ENCODE results near the gene MAGI2.

MAGI2 gene

GRCh38 chr7:79011921-79012320 is 441.5 kb downstream of the MAGI2 start:
- TF ChIP-seq CTCF (IDR thresholded peaks at IDR 0.05; ENCODE audit: low read depth, low read length, missing control alignments) = no peak
- H3K4me3 ChIP-seq (replicated peaks; ENCODE audit: low read depth, low read length) = no peak overlapping the region
- no peak for DNase-seq (ENCODE audit: extremely low read depth, low read depth)

GRCh38 chr7:79009647-79010046 is 443.8 kb downstream of the MAGI2 start:
- no peak overlapping the region for H3K4me3 ChIP-seq (replicated peaks; ENCODE audit: low read depth, low read length)
- no peak for TF ChIP-seq CTCF (IDR thresholded peaks at IDR 0.05; ENCODE audit: low read depth, low read length, missing control alignments)
- no peak for DNase-seq (ENCODE audit: extremely low read depth, low read depth)

GRCh38 chr7:79008786-79009185 is 444.7 kb downstream of the MAGI2 start:
- no peak overlapping the region for H3K4me3 ChIP-seq (replicated peaks; ENCODE audit: low read depth, low read length)
- DNase-seq (ENCODE audit: extremely low read depth, low read depth) = no peak
- no peak for TF ChIP-seq CTCF (IDR thresholded peaks at IDR 0.05; ENCODE audit: low read depth, low read length, missing control alignments)

- no peak overlapping the region for H3K4me3 ChIP-seq (replicated peaks; ENCODE audit: low read depth, low read length)
- DNase-seq (ENCODE audit: extremely low read depth, low read depth) = no peak
- no peak for TF ChIP-seq CTCF (IDR thresholded peaks at IDR 0.05; ENCODE audit: low read depth, low read length, missing control alignments)
Measured at GRCh38 chr7:78996013-78996412, 457.5 kb downstream of the MAGI2 start.

GRCh38 chr7:78993341-78993740 is 460.1 kb downstream of the MAGI2 start:
- TF ChIP-seq CTCF (IDR thresholded peaks at IDR 0.05; ENCODE audit: low read depth, low read length, missing control alignments) = no peak
- no peak overlapping the region for H3K4me3 ChIP-seq (replicated peaks; ENCODE audit: low read depth, low read length)
- DNase-seq (ENCODE audit: extremely low read depth, low read depth) = no peak

GRCh38 chr7:78985509-78985908 is 468.0 kb downstream of the MAGI2 start:
- no peak overlapping the region for H3K4me3 ChIP-seq (replicated peaks; ENCODE audit: low read depth, low read length)
- TF ChIP-seq CTCF (IDR thresholded peaks at IDR 0.05; ENCODE audit: low read depth, low read length, missing control alignments) = peak; percentile 9
- DNase-seq (ENCODE audit: extremely low read depth, low read depth) = no peak

GRCh38 chr7:78983483-78983882 is 470.0 kb downstream of the MAGI2 start:
- H3K4me3 ChIP-seq (replicated peaks; ENCODE audit: low read depth, low read length) = no peak overlapping the region
- no peak for DNase-seq (ENCODE audit: extremely low read depth, low read depth)
- no peak for TF ChIP-seq CTCF (IDR thresholded peaks at IDR 0.05; ENCODE audit: low read depth, low read length, missing control alignments)

Measured in HFF-Myc (cell line).